Measurements from ENCODE around the gene FTH1. TPM values are rescaled to one million over a fixed set of nuclear protein-coding genes. Genes with fewer than 3 reads are reported as not detected.

Gene FTH1
- total and polyA plus RNA-seq, 11 donors: 1,764 to 5,397 (median 2,454) TPM

DNA sequence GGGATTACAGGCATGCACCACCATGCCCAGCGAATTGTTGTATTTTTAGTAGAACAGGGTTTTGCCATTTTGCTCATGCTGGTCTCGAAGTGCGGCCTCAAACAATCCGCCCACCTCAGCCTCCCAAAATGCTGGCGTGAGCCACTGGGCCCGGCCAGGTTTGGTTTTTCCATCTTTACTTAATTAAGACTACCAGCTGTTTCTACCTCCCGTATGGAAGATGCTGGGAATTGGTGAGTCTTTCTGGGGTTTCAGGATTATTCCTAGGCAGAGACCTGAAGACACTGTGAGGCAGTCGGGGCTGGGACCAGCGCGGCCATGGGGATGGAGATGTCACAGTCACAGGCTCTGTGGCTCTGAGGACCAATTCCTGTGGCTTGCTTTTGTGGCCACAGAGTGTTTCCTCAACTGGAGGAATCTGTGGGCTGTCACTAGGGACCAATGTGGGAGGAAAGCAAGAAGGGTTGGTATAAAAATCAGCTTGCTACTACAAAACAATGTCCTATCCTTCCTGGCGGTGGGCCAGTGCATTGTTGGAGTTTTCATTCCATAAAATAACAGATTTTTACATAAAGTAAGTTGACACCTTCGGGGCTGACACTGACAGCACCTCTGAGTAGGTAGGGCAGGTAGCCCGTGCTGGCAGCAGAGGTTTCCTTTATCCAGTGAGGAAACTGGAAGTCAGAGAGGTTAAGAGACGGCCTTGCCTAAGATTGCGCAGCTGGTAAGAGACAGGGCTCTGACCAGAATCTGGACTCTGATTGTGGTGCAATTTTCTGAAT lies 8.4 kb upstream of the FTH1 start:
- H3K27ac ChIP-seq: peak overlapping the region in 1 of 12 donors; percentile 11
- peaks cover 17 to 69% (median 63%) of the 10 kb centered on the region in 12 donors for H3K4me1 ChIP-seq
- intact Hi-C loops (cut with DNase I): loop anchor here in 2 of 10 donors (5.0 to 10.0 kb wide), 2 partner anchors 49 to 76 kb away; no protein-coding TSS in a partner anchor
- no peak for TF ChIP-seq POLR2A (IDR thresholded peaks at IDR 0.05)
- TF ChIP-seq, protein P1, sequence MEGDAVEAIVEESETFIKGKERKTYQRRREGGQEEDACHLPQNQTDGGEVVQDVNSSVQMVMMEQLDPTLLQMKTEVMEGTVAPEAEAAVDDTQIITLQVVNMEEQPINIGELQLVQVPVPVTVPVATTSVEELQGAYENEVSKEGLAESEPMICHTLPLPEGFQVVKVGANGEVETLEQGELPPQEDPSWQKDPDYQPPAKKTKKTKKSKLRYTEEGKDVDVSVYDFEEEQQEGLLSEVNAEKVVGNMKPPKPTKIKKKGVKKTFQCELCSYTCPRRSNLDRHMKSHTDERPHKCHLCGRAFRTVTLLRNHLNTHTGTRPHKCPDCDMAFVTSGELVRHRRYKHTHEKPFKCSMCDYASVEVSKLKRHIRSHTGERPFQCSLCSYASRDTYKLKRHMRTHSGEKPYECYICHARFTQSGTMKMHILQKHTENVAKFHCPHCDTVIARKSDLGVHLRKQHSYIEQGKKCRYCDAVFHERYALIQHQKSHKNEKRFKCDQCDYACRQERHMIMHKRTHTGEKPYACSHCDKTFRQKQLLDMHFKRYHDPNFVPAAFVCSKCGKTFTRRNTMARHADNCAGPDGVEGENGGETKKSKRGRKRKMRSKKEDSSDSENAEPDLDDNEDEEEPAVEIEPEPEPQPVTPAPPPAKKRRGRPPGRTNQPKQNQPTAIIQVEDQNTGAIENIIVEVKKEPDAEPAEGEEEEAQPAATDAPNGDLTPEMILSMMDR (IDR thresholded peaks at IDR 0.05): no peak
- no peaks in the 10 kb centered on the region for H3K27me3 ChIP-seq
- H3K9me3 ChIP-seq: no peaks in the 10 kb centered on the region
- WGBS, 4 donors: 82 to 85% (median 84%) methylated on average over 15 of the region's 15 CpGs
- H3K36me3 ChIP-seq: no peaks in the 10 kb centered on the region
- DNase-seq (no peak), ATAC-seq (no peak)
- no peak overlapping the region for H3K4me3 ChIP-seq

DNA sequence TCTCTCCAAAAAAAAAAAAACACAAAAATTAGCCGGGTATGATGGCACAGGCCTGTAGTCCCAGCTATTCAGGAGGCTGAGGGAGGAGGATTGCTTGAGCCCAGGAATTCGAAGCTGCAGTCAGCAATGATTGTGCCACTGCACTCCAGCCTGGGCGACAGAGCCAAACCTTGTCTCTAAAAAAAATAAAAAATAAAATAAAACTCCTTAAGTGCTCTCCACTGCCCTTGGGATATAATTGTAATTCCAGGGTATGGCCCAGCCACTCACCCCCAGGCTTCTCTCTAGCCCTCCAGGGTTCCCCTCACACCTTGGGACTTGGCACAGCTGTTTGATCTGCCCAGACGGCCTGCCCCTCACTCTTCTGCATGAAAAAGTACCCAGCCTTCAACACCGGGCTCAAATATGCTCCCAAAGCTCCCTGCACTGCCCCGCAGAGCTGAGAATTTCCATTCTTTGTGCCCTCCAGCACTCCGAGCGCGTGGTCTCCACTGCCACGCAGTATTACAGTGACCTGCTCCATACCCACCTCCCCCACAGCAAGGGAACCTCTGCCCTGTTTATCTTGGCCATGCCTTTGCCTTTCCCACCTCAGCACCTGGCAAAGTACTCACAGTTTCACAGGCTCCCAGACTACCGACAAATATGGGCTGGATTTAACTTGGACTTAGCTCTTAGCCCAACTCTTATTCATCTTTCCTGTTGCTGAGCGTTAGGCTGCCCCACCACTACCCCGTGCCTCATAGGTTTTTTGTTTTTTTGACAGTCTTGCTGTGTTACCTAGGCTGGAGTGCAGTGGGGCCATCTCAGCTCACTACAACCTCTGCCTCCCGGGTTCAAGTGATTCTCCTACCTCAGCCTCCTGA lies 7.6 kb upstream of the FTH1 start:
- H3K4me1 ChIP-seq: peaks cover 21 to 77% (median 71%) of the 10 kb centered on the region in 12 donors
- TF ChIP-seq POLR2A (IDR thresholded peaks at IDR 0.05): no peak
- TF ChIP-seq, protein P1 (IDR thresholded peaks at IDR 0.05): no peak
- peak overlapping the region in 3 of 12 donors; percentile 11 to 37 (median 29) for H3K27ac ChIP-seq
- ATAC-seq (no peak), DNase-seq (no peak)
- intact Hi-C loops (cut with DNase I): loop anchor here in 3 of 10 donors (5.0 to 10.0 kb wide), 3 partner anchors 50 to 77 kb away; no protein-coding TSS in a partner anchor
- no peaks in the 10 kb centered on the region for H3K9me3 ChIP-seq
- H3K36me3 ChIP-seq: no peaks in the 10 kb centered on the region
- H3K4me3 ChIP-seq: no peak overlapping the region
- no peaks in the 10 kb centered on the region for H3K27me3 ChIP-seq
- 70 to 77% (median 72%) methylated on average over 14 of the region's 14 CpGs for WGBS, 4 donors

DNA sequence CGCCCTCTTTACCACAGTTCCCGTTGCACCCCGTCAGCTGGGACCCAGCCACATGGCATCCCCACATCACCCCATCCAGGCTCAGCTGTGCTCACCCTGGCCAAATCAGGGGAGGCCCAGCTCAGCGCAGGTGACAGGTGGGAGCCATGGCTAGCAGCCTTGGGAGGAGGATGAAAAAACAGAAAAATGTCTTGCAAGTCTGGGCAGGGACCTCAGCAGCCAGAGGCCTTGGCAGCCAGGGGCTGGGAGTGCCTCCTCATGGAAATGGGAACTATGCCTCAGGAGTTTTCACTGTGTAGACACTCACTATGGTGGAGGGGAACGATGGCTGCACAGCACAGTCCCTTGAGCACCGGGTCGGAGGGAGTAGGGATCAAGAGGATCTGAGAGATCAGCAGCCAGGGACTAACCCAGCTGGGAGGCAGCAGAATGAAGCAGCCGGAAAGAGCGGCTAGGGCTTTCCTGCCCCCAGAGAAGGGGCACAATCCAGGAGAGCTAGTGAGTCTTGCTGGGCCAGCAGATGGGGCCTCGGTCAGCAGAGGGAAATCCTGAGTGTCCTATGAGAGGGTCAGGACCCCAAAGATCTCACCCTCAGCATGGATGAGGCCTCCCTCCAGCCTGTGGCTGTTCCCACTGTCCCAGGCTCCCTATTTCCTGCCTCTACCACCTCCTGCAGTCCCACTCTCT lies 6.2 kb upstream of the FTH1 start:
- no peak for ATAC-seq
- H3K27me3 ChIP-seq: no peaks in the 10 kb centered on the region
- no peaks in the 10 kb centered on the region for H3K9me3 ChIP-seq
- 70 to 85% (median 82%) methylated on average over 8 to 10 of the region's 10 CpGs for WGBS, 4 donors
- H3K36me3 ChIP-seq: no peaks in the 10 kb centered on the region
- intact Hi-C loops (cut with DNase I): loop anchor here in 3 of 10 donors (5.0 to 10.0 kb wide), 2 partner anchors 51 to 54 kb away; no protein-coding TSS in a partner anchor
- no peak overlapping the region for H3K4me3 ChIP-seq
- H3K27ac ChIP-seq: peak overlapping the region in 11 of 12 donors; percentile 86 to 100 (median 96)
- peaks cover 25 to 85% (median 70%) of the 10 kb centered on the region in 12 donors for H3K4me1 ChIP-seq
- TF ChIP-seq POLR2A (IDR thresholded peaks at IDR 0.05): no peak
- TF ChIP-seq, protein P1 (IDR thresholded peaks at IDR 0.05): no peak
- DNase-seq: peak in 1 of 5 donors; percentile 44
